H9 (cell line): Measurements from ENCODE around the gene DAAM2. TPM values are rescaled to one million over a fixed set of nuclear protein-coding genes. Genes with fewer than 3 reads are reported as not detected.

Experiments
- DNase-seq: peaks from one replicate; pipeline ENCODE4 v3.0.0-alpha.2; 2017
- H2AFZ ChIP-seq: one replicate; pipeline ENCODE4 v1.6.1; 2013; ENCODE audit warnings: mild to moderate bottlenecking, low read length, control low read depth, moderate library complexity
- H2AK5ac ChIP-seq: 2 replicates; pipeline ENCODE4 v1.6.1; 2013; ENCODE audit warnings: low read length, control low read depth, mixed read lengths; ENCODE audit not compliant: insufficient read length
- H2BK120ac ChIP-seq: one replicate; pipeline ENCODE4 v1.6.1; 2013; ENCODE audit warnings: low read depth, mild to moderate bottlenecking, low read length, control low read depth, inconsistent platforms; ENCODE audit not compliant: poor library complexity, severe bottlenecking
- H2BK12ac ChIP-seq: 2 replicates; pipeline ENCODE4 v1.6.1; 2013; ENCODE audit warnings: low read length, control low read depth, mixed read lengths, low read depth; ENCODE audit not compliant: insufficient read length
- H2BK15ac ChIP-seq: 2 replicates; pipeline ENCODE4 v1.6.1; 2013; ENCODE audit warnings: low read depth, low read length, control low read depth
- H2BK20ac ChIP-seq: one replicate; pipeline ENCODE4 v1.6.1; 2013; ENCODE audit warnings: low read depth, mild to moderate bottlenecking, low read length, control low read depth, inconsistent platforms; ENCODE audit not compliant: poor library complexity, severe bottlenecking
- H2BK5ac ChIP-seq: 2 replicates; pipeline ENCODE4 v1.6.1; 2013; ENCODE audit warnings: low read length, control low read depth, mixed read lengths; ENCODE audit not compliant: insufficient read length
- H3K14ac ChIP-seq: 2 replicates; pipeline ENCODE4 v1.6.1; 2013; ENCODE audit warnings: low read length, control low read depth; ENCODE audit not compliant: insufficient read depth
- H3K18ac ChIP-seq: 2 replicates; pipeline ENCODE4 v1.6.1; 2013; ENCODE audit warnings: low read depth, mild to moderate bottlenecking, mixed read lengths, low read length, control low read depth; ENCODE audit not compliant: insufficient read length
- H3K23ac ChIP-seq: 2 replicates; pipeline ENCODE4 v1.6.1; 2013; ENCODE audit warnings: low read length, control low read depth, mixed read lengths, low read depth; ENCODE audit not compliant: insufficient read length
- H3K23me2 ChIP-seq: 2 replicates; pipeline ENCODE4 v1.6.1; 2013; ENCODE audit warnings: low read depth, mild to moderate bottlenecking, mixed read lengths, low read length, control low read depth; ENCODE audit not compliant: insufficient read length, poor library complexity, severe bottlenecking
- H3K27ac ChIP-seq: 2 replicates; pipeline ENCODE4 v1.5.1; 2013; ENCODE audit warnings: low read length, control low read depth, mixed read lengths, low read depth; ENCODE audit not compliant: insufficient read length
- H3K27me3 ChIP-seq: 2 replicates; pipeline ENCODE4 v1.6.1; 2013; ENCODE audit warnings: low read length, control low read depth, inconsistent platforms; ENCODE audit not compliant: insufficient read depth
- H3K4ac ChIP-seq: 2 replicates; pipeline ENCODE4 v1.6.1; 2013; ENCODE audit warnings: low read depth, mild to moderate bottlenecking, control low read depth, inconsistent platforms, low read length, moderate library complexity
- H3K4me1 ChIP-seq: 2 replicates; pipeline ENCODE4 v1.6.1; 2013; ENCODE audit warnings: low read length, control low read depth, inconsistent platforms; ENCODE audit not compliant: insufficient read depth
- H3K4me2 ChIP-seq: 2 replicates; pipeline ENCODE4 v1.6.1; 2013; ENCODE audit warnings: low read length, control low read depth, mixed read lengths; ENCODE audit not compliant: insufficient read length, insufficient read depth
- H3K56ac ChIP-seq: 2 replicates; pipeline ENCODE4 v1.6.1; 2013; ENCODE audit warnings: low read depth, mild to moderate bottlenecking, mixed read lengths, low read length, control low read depth; ENCODE audit not compliant: insufficient read length
- H3K79me1 ChIP-seq: 2 replicates; pipeline ENCODE4 v1.6.1; 2013; ENCODE audit warnings: low read depth, mild to moderate bottlenecking, moderate library complexity, low read length, control low read depth, inconsistent platforms; ENCODE audit not compliant: insufficient read depth, poor library complexity, severe bottlenecking
- H3K79me2 ChIP-seq: 2 replicates; pipeline ENCODE4 v1.6.1; 2013; ENCODE audit warnings: low read length, control low read depth, inconsistent platforms; ENCODE audit not compliant: insufficient read depth
- H3K9ac ChIP-seq: 2 replicates; pipeline ENCODE4 v1.6.1; 2013; ENCODE audit warnings: low read length, control low read depth, mixed read lengths; ENCODE audit not compliant: insufficient read length; ENCODE audit errors: extremely low read depth
- H3K9me3 ChIP-seq: one replicate; pipeline ENCODE4 v1.6.1; 2013; ENCODE audit warnings: low read depth, low read length, inconsistent platforms; ENCODE audit not compliant: control insufficient read depth
- H3T11ph ChIP-seq: one replicate; pipeline ENCODE4 v1.6.1; 2013; ENCODE audit warnings: mild to moderate bottlenecking, low read length, control low read depth, inconsistent platforms
- H4K20me1 ChIP-seq: one replicate; pipeline ENCODE4 v1.6.1; 2013; ENCODE audit not compliant: control insufficient read depth, insufficient read length, insufficient read depth
- H4K5ac ChIP-seq: 2 replicates; pipeline ENCODE4 v1.6.1; 2013; ENCODE audit warnings: low read depth, mild to moderate bottlenecking, mixed read lengths, low read length, control low read depth; ENCODE audit not compliant: insufficient read length
- H4K8ac ChIP-seq: replicated peaks from 2 replicates; pipeline ENCODE4 v1.6.1; 2013; ENCODE audit warnings: low read length, control low read depth, mixed read lengths, low read depth; ENCODE audit not compliant: insufficient read length
- H4K91ac ChIP-seq: 2 replicates; pipeline ENCODE4 v1.6.1; 2013; ENCODE audit warnings: low read depth, mild to moderate bottlenecking, moderate library complexity, mixed read lengths, low read length, control low read depth; ENCODE audit not compliant: insufficient read length
- H3K27ac Mint-ChIP-seq, 3 experiments: 2 replicates in 2 of 3; 3 replicates in 1 of 3; pipeline ENCODE4 v1.8.0; 2020 to 2021; ENCODE audit warnings: mixed read lengths in 3 of 3, mild to moderate bottlenecking in 1 of 3, moderate library complexity in 1 of 3
- H3K27me3 Mint-ChIP-seq: 2 replicates; pipeline ENCODE4 v1.8.0; 2021; ENCODE audit warnings: low read depth, mild to moderate bottlenecking, moderate library complexity, mixed read lengths
- H3K36me3 Mint-ChIP-seq, 3 experiments: 2 replicates in 2 of 3; 3 replicates in 1 of 3; pipeline ENCODE4 v1.8.0; 2020 to 2021; ENCODE audit warnings: low read depth in 3 of 3, mixed read lengths in 3 of 3; ENCODE audit not compliant: insufficient read depth in 1 of 3
- H3K4me1 Mint-ChIP-seq, 2 experiments: 2 replicates each; pipeline ENCODE4 v1.8.0; 2020; ENCODE audit warnings: mixed read lengths in 2 of 2
- H3K4me3 Mint-ChIP-seq, 2 experiments: 2 replicates in 1 of 2; 3 replicates in 1 of 2; pipeline ENCODE4 v1.8.0; 2020 to 2021; ENCODE audit warnings: mild to moderate bottlenecking in 2 of 2, mixed read lengths in 2 of 2, moderate library complexity in 1 of 2
- H3K9me3 Mint-ChIP-seq, 2 experiments: 2 replicates in 1 of 2; 3 replicates in 1 of 2; pipeline ENCODE4 v1.8.0; 2020; ENCODE audit warnings: mild to moderate bottlenecking in 2 of 2, mixed read lengths in 2 of 2, moderate library complexity in 1 of 2
- WGBS: extraction: QIAGEN DNeasy Blood & Tissue Kit; methylation state at CpG from one replicate; pipeline ENCODE4 v1.1.7; 2013; ENCODE audit warnings: missing lambda C conversion rate, low lambda C conversion rate, mixed read lengths; ENCODE audit not compliant: insufficient read length; ENCODE audit errors: extremely low coverage; 5-methylcytosine and 5-hydroxymethylcytosine counted together
- total RNA-seq: library from RNA; stranded (reverse); gene quantifications from 2 replicates; pipeline ENCODE4 v1.2.1, GENCODE V29; 2021
- TF ChIP-seq, protein P1 (sequence below): fragments of 200-600 bp; sonication (generic); conservative IDR thresholded peaks from 3 replicates; pipeline ENCODE4 v1.8.0; 2021; ENCODE audit warnings: antibody characterized with exemption, mild to moderate bottlenecking

Gene DAAM2
- total RNA-seq, 1 experiment from 2014 or later = 1.1 TPM

- no peak overlapping the region for H3K23ac ChIP-seq
- no peak overlapping the region for H3K14ac ChIP-seq
- H3K27me3 Mint-ChIP-seq = peaks cover 6% of the 10 kb centered on the region
- H3K56ac ChIP-seq = no peak overlapping the region
- H2AK5ac ChIP-seq = no peak overlapping the region
- no peak overlapping the region for H3T11ph ChIP-seq
- H3K27ac ChIP-seq = no peak overlapping the region
- no peak overlapping the region for H2BK15ac ChIP-seq
- H3K4me1 Mint-ChIP-seq = peaks cover 23 to 39% of the 10 kb centered on the region in 2 experiments
- no peak overlapping the region for H3K4ac ChIP-seq
- H3K9ac ChIP-seq = no peak overlapping the region
- H3K27me3 ChIP-seq = no peaks in the 10 kb centered on the region
- no peak overlapping the region for H4K91ac ChIP-seq
- H3K4me3 Mint-ChIP-seq = no peak overlapping the region; a peak in 1 of 5 replicates
- no peak overlapping the region for H4K5ac ChIP-seq
- no CpG with 5 or more reads among the region's 3 CpGs for WGBS
- H3K9me3 Mint-ChIP-seq = no peaks in the 10 kb centered on the region
- H2BK5ac ChIP-seq = no peak overlapping the region
- H3K9me3 ChIP-seq = no peaks in the 10 kb centered on the region
- no peak overlapping the region for H3K27ac Mint-ChIP-seq
- DNase-seq = no peak
- no peak overlapping the region for H2AFZ ChIP-seq
- no peak overlapping the region for H4K8ac ChIP-seq
- H2BK12ac ChIP-seq = no peak overlapping the region
- H3K4me2 ChIP-seq = no peak overlapping the region
- no peaks in the 10 kb centered on the region for H3K79me1 ChIP-seq
- H3K36me3 Mint-ChIP-seq = no peaks in the 10 kb centered on the region
- H3K23me2 ChIP-seq = no peaks in the 10 kb centered on the region
- no peak overlapping the region for H2BK20ac ChIP-seq
- no peak overlapping the region for H3K18ac ChIP-seq
- TF ChIP-seq, protein P1, sequence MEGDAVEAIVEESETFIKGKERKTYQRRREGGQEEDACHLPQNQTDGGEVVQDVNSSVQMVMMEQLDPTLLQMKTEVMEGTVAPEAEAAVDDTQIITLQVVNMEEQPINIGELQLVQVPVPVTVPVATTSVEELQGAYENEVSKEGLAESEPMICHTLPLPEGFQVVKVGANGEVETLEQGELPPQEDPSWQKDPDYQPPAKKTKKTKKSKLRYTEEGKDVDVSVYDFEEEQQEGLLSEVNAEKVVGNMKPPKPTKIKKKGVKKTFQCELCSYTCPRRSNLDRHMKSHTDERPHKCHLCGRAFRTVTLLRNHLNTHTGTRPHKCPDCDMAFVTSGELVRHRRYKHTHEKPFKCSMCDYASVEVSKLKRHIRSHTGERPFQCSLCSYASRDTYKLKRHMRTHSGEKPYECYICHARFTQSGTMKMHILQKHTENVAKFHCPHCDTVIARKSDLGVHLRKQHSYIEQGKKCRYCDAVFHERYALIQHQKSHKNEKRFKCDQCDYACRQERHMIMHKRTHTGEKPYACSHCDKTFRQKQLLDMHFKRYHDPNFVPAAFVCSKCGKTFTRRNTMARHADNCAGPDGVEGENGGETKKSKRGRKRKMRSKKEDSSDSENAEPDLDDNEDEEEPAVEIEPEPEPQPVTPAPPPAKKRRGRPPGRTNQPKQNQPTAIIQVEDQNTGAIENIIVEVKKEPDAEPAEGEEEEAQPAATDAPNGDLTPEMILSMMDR = no peak
- H3K79me2 ChIP-seq = no peaks in the 10 kb centered on the region
- H2BK120ac ChIP-seq = no peak overlapping the region
- H3K4me1 ChIP-seq = peaks cover 2% of the 10 kb centered on the region; the same call in 1 of the 2 replicates
- no peaks in the 10 kb centered on the region for H4K20me1 ChIP-seq
Measured at GRCh38 chr6:39815356-39815755, 23.2 kb downstream of the DAAM2 start.
